HS-27A (cell line): ENCODE results near the gene PITPNC1.
A peak's percentile ranks its signal among the peaks of the same experiment; 100 is the strongest.
"Not testable (repeated sequence)": the region's sequence is repeated elsewhere in the genome, so short reads cannot be mapped to it uniquely, and the experiment has no call there.

Experiments
- DNase-seq: peaks from one replicate; pipeline ENCODE4 v3.0.0-alpha.2; 2012; ENCODE audit warnings: low read depth, missing footprints

The PITPNC1 gene

DNA sequence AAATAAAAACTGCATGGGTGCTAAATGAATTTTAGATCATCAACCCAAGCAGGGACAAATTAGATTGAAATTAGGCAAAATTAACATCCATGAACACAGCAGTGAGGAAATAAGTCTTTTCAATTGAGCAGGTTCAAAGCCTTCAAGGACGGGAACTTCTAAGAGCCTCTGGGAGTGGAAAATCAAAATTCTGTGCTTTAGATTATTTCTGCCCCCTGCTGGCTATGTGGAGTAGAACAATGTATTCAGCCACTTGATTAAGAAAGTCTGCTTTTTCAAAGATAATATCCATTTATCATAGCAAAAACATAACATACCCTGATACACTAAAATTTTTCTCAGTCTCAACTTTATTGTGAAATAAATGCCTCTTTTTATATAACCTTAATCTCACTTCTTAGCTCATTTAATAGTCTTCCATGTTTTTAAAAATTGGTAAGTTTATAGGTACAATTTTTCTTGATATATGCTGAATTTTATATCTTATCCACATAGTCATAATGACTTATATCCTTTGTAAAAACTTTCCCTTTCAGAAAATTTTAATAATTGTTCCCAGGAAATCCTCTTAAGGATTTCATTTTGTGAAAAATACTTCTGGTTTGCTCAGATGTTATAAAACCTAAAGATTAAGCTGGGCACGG, 312.6 kb downstream of the PITPNC1 start:
- DNase-seq = peak; percentile 5

DNA sequence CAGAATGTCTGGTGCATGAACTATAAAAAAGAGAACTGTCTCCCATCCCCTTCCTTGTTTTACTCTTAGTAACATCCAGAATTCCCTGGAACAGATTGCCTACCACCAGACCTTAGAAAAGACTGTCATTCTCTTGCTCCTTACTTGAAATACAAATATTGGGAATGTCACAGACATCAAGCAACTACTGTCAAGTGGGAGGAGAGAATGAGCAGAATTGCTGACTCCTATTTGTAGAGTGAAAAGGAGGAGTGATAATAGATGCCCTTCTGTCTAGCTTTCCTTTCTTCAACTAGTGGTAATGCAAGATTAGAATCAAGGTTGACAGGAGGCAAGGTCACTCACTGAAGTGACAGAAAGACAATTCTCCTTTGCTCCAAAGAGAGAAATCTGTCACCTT, 316.7 kb downstream of the PITPNC1 start:
- no peak for DNase-seq

DNA sequence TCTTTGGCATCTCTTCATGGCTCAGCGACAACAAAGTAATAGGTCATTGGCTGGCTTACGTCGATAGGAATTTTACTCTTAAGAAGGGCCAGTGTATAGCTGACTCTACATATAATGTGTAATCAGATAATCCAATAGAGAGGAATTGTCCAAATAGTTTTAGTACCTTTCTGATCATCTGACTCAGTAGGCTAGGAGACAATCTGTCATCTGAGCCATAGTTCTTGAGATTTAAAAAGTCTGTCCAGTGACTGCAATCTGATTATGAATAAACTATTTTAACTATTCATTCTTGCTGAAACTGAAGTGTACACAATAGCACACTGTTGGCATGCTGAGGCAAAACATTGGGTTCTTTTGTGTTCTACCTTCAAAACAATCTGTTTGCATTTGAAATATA, 319.3 kb downstream of the PITPNC1 start:
- no peak for DNase-seq

DNA sequence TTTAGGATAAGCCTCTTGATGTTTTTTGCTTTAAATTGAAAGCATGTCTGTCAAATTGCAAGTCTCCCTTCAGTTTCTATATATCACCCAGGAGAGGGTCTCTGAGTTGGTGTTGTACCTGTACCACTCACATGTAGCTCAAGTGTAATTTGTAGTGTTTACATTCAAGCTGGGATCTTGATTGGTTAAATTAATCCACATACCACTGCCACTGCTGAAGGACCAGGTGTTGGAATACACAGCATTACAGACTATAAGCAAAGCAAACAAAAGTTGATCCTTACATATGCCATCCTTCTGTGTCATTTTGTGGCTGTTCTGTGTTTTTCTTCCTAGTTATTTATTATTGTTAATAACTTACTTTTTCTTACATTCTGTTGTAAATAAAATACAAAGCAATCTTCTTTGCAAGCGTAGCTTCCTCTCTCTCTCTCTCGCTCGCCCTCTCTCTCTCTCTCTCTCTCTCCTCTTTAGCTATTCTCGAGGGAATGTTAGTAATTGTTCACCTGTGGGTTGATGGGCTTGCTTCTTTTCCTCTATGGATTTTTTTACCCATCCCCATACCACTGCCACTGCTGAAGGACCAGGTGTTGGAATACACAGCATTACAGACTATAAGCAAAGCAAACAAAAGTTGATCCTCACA, 319.9 kb downstream of the PITPNC1 start:
- no peak for DNase-seq

DNA sequence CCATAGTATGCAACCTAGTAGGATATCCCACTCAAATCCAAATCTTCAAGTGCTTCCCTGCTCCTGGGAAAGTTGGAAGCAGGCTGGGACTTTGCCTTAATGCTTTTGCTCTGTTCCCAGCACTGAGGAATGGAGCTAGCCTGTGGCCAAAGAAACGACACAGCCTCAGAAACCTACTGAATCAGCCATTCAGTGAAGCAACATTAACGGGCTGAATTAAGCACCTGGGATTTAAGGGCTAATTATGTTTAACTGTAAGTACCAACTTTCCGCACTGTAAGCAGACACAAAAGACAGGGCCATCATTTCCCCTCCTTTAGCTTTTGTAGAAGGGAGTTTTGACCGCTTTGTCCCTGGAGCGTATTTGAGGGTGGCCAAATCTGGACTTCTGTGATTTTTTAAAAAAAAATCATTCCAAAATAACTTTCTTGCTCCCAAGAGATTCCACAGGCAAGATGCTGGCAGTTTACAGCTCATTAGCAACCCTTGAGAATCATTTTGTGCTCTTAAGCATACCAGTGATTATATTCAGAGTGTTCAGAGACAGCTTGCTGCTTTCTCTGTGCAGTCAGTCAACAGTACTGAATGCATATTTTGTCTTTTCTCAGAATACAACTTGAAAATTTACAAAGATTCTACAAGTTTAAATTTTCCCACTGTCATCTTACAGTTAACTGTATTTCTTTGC, 323.1 kb downstream of the PITPNC1 start:
- DNase-seq = no peak

DNA sequence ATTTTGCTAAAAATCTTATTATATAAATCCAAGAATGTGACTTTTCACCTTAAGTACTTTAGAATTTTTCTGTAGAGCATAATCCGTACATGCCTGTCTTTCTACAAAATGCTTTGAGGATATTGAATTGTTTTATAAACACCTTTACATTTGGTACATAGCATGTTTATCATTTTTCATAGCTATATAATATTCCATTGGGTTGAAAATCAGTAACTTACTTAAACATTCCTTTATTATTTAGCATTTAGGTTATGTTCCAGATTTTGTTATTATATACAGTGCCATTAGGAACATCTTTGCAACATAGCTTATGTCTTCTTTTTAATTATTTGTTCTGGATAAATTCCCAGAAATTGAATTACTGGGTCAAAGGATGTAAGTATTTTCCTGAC, 323.6 kb downstream of the PITPNC1 start:
- DNase-seq = no peak

DNA sequence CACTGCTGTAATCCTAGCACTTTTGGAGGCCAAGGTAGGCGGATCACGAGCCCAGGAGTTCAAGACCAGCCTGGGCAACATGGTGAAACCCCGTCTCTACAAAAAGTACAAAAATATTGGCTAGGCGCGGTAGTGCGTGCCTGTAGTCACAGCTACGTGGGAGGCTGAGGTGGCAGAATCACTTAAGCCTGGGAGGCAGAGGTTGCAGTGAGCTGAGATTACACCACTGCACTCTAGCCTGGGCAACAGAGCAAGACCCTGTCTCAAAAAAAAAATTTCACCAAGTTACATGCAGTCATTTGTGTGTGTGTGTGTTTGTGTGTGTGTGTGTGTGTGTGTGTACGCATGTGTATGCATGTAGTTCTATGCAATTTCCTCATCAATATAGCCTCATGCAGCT, 325.8 kb downstream of the PITPNC1 start:
- not testable (repeated sequence) for DNase-seq

DNA sequence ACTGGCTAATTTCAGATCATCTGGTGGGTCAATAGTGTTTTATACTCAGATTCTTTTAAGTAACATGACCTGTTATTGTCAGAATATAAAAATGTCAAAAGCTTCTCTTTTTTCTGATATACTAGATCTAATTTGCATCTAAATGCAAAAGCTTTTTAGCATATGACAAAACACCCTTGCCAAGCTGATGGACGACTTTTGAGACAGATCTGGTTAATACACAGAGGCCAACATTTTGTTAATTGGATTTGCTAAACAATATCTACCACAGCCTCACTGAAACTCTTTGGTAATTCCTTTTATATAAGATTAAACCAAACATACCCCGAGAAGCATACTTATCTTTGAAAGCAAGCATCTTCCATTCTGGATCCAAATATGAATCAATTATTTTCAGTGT, 330.4 kb downstream of the PITPNC1 start:
- DNase-seq = no peak

DNA sequence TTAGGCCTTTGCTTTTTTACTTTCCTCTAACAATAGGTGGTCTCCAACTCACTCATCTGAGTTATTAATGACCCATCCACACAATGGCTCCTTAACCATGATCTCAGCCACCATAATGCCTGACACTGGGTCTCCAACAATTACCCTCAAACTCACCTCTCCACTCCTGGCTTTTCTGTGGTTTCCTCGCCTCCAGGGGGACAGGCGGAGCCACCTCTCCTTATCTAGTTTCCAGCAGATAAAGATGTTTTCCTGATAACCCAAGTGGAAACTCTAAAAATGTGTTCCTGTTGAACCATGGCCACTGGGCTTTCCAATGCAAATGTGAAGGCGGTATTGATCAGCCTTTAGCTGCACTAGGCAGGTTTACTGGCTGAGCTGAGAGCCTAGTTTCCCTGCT, 331.3 kb downstream of the PITPNC1 start:
- no peak for DNase-seq

DNA sequence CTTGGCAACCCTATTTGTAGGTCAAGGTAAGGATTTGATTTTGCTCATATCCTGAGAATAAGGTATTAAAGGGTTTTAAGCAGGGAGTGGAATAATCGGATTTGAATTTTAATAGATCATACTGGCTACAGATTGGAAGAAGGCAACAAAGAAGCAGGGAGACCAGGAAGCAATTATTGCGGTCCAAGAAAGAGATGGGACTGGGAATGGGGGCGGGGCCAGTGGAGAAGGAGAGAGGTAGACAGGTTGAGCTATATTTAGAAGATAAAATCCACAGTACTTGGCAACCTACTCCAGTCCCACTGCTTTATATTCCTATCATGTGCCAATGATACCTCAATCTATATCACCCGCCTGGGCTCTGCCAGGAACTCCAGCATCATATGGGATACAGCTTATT, 334.8 kb downstream of the PITPNC1 start:
- DNase-seq = no peak

DNA sequence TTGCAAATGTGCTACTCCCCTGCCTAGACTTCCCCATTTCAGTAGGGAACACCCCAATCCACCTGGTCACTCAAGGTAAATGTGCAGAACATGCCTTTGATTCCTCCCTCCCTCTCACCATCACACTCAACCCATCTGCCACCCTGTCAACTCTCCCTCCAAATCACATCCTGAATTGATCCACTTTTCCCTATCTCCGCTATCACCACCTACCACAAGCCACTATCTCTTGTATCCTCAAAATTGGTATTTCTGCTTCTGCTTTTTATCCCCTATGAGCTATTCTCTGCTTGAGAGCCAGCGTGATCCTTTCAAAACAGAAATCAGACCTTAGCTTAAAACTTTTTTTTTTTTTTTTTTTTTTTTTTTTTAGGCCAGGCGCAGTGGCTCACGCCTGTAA, 335.3 kb downstream of the PITPNC1 start:
- no peak for DNase-seq

DNA sequence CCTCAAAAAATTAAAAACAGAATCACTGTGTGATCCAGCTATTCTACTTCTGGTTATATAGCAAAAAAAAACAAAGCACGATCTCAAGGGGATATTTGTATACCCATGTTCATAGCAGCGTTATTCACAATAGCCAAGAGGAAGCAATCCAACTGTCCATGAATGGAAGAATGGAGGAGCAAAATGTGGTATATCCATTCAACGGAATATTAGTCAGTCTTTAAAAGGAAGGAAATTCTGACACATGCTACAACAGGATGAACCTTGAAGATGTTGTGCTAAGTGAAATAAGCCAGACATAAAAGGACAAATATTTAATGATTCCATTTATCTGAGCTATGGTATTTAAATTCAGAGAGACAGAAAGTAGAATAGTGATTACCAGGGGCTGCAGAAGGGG, 336.1 kb downstream of the PITPNC1 start:
- no peak for DNase-seq

DNA sequence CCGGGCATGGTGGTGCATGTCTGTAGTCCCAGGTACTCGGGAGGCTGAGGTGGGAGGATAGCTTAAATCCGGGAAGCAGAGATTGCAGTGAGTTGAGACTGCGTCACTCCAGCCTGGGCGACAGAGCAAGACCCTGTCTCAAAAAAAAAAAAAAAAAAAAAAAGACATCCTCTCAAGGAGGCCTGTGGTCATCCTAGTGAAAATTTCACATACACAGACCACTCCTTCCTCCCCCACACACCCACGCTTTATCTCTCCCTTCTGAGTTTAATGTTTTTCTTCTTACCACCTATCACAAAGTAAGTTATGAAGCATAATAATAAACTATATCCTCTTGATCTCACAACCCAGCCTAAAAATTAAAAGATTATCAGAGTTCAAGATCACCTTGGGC, 339.3 kb downstream of the PITPNC1 start:
- no peak for DNase-seq

DNA sequence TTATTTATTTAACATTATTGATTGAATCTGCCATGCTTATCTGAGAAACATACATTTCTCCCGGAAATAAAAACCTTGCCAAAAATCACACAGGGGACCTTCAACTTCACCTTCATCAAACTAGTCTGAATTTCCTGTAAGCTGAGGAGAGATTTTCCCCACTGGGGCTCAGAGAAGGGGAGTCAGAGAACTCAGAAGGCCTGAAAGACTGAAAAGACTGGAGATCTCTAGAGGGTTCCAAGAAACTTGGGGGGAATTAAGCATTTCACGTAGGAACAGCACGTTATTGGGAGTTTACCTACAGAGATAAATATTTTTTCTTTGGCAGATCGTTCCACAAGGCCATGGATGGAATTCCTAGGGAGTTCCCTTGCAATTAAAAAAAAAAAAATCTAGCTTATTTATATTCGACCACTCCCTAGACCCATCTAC, 340.1 kb downstream of the PITPNC1 start:
- no peak for DNase-seq

DNA sequence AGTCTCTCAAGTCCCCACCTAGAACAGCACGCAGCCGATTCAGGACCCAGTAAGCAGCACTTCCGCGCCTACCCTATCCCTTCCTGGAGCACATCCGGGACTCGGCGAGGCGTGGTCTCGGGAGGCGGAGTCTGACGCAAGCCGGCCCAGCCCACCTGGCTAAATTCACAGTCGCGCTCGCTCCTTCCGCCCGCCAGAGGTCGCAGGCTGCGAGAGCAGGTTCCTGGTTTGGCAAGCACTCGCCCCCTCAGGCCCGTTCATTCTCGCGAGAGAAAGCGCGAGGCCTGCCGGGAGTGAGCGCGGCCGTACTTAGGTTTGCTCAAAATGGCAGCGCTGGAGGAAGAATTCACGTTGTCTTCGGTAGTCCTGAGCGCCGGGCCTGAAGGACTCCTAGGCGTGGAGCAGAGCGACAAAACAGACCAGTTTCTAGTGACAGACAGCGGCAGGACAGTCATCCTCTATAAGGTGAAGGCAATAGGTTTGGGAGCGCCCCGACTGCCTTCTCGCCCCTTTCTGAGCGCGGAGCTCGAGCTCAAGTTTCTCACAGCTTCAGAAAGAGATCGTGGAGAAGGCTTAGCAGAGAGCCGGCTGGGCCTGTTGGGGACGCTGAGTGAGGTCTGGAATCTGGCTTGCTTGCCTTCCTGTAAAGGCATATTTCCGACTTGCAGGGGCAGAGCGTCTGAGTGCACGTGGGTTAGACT, 340.7 kb downstream of the PITPNC1 start, which contains the start of gene NOL11:
TSS of gene NOL11 (plus strand) at position 313 of the 701 bp plus-strand sequence. CDS start at position 325, 12 bp downstream.
- DNase-seq = peak; percentile 73

DNA sequence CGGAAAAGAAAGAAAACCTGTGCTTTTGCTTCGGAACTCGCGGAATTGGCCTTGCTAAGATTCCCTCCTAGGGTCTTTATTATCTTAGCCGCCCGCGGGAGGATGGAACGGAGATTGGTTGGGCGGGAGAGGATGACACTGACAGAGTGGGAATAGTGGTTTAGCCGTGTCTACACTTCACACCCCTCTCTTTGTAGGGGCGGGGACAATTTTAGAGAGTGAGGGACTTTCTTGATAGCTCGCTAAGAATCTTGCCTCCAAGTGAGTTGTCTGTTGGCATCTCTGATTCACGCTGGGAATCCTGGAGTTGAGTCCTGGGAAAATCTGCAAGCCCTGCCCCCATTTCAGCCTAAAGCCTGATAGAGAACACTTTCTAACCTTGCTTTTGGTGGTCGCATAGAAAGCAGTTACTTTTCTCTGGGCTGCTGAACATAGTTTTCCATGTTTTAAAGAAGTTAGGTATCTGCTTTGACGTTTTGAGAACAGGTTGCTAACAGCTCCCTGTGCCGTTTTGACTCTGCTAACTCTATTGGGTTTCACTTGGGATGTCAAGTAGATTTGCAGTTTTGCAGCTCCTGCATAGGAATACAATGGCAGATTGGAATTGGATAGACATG, 341.4 kb downstream of the PITPNC1 start:
- DNase-seq = no peak

DNA sequence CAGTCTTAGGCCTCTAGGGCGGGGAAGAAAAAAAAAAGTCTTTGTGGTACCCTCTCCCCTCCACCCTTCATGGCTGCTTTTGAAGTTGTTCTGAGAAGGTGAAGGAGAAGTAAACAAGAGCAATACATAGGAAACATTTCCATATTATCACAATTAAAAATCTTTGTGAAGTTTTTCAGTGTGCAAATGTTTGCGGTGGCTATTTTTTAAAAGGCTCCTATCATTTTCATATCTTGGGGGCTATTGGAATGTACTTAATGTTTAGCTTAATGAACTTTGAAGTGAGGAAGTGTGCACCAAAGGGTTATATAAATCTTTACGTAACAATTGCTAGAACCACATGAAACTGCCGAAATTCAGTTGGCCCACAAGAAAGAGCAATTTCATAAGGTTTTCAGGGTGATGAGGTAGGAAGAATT, 348.3 kb downstream of the PITPNC1 start:
- DNase-seq = no peak

DNA sequence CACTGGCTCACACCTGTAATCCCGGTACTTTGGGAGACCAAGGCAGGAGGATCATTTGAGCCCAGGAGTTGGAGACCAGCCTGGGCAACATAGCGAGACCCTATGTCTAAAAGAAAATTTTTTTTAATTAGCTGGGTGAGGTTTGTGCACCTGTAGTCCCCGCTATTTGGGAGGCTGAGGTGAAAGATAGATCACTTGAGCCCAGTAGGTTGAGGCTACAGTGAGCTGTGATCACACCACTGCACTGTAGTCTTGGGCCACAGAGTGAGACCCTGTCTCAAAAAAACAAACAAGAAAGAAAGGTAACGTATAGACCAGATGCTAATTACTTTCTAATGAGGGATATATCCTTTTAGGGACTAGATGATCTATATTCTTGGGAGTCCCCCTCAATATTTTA, 348.7 kb downstream of the PITPNC1 start:
- no peak for DNase-seq

DNA sequence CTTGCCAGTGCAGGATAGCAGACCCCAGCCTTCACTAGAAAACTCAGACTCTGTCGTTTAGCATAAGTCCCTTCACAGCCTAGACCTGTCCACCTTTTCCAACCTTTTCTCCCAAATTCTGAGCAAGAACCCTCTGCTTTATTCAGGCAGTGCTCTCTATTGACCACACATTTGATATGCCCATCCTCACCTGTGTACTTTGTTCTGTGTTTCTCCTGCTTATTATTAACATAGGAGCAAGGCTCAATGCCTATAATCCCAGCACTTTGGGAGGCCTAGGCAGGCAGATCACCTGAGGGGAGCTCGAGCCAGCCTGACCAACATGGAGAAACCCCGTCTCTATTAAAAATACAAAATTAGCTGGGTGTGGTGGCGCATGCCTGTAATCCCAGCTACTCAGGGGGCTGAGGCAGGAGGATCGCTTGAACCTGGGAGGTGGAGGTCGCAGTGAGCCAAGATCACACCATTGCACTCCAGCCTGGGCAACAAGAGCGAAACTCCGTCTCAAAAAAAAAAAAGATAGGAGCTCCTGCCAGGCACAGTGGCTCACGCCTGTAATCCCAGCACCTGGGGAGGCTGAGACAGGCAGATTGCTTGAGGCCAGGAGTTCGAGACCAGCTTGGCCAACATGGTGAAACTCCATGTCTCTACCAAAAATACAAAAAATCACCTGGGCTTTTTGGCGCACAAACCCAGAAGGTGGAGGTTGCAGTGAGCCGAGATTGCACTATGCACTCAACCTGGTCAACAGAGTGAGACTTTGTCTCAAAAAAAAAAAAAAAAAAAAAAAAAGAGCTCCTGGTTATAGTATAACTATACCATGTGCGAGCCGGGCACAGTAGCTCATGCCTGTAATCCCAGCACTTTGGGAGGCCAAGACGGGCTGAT, 350.3 kb downstream of the PITPNC1 start:
- not testable (repeated sequence) for DNase-seq

DNA sequence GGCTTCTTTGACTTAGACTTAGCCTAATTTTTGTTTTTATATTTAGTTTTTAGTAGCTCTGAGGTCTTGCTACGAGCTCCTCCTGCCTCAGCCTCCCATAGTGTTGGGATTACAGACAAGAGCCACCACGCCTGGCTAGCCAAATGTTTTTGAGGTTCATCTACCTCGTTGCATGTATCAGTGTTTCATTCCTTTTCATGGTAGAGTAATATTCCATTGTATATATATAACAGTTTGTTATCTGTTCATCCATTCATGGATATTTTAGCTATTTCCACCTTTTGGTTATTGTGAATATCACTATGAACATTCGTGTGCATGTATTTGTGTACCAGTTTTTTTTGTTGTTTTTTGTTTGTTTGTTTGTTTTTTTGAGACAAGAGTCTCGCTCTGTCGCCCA, 352.8 kb downstream of the PITPNC1 start:
- no peak for DNase-seq

DNA sequence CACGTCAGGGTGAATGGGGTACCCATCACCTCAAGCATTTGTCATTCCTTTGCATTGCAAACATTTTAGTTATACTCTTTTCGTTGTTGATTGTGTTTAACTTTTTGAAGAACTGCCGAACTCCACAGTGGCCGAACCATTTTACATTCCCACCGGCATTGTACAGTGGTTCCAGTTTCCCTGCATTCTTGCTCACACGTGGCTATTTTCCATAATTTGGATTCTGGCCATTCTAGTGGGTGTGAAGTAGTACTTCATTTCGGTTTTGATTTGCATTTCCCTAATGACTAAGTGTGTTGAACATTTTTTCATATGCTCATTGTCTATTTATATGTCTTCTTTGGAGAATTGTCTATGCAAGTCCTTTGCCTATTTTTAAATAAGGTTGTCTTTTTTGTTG, 353.6 kb downstream of the PITPNC1 start:
- DNase-seq = no peak
